DMS 273 treated with DMSO at 0.1 percent for 48 hours (cell line): ENCODE measurements around the gene SEC14L2.
A peak's percentile ranks its signal among the peaks of the same experiment; 100 is the strongest.

ENCODE experiments used
- DNase-seq: peaks from one replicate; lab custom pipeline; 2025; lab: John Stamatoyannopoulos, UW

The SEC14L2 gene

GRCh38 chr22:30405731-30406130 lies 8.9 kb downstream of the SEC14L2 start:
- no peak for DNase-seq

- no peak for DNase-seq
Observed at GRCh38 chr22:30406400-30406799, 9.6 kb downstream of the SEC14L2 start.

GRCh38 chr22:30408388-30409102 lies 11.7 kb downstream of the SEC14L2 start:
- no peak for DNase-seq

- DNase-seq: no peak
Observed at GRCh38 chr22:30411780-30412179, 15.0 kb downstream of the SEC14L2 start.

GRCh38 chr22:30413001-30413400 lies 16.2 kb downstream of the SEC14L2 start:
- no peak for DNase-seq

GRCh38 chr22:30413745-30414524 lies 17.1 kb downstream of the SEC14L2 start:
- no peak for DNase-seq

GRCh38 chr22:30414525-30415047 lies 17.8 kb downstream of the SEC14L2 start:
- no peak for DNase-seq

- no peak for DNase-seq
Observed at GRCh38 chr22:30416403-30416802, 19.6 kb downstream of the SEC14L2 start.

GRCh38 chr22:30416837-30417236 lies 20.0 kb downstream of the SEC14L2 start:
- DNase-seq: no peak

- no peak for DNase-seq
Observed at GRCh38 chr22:30420347-30421125, 23.7 kb downstream of the SEC14L2 start.

GRCh38 chr22:30421695-30422480 lies 25.1 kb downstream of the SEC14L2 start:
- DNase-seq: no peak

GRCh38 chr22:30422481-30423300 lies 25.9 kb downstream of the SEC14L2 start:
- no peak for DNase-seq

- no peak for DNase-seq
Observed at GRCh38 chr22:30423301-30423958, 26.6 kb downstream of the SEC14L2 start.

GRCh38 chr22:30423959-30424533 lies 27.2 kb downstream of the SEC14L2 start:
- DNase-seq: peak; percentile 98

GRCh38 chr22:30424534-30425326 lies 27.9 kb downstream of the SEC14L2 start:
- DNase-seq: no peak

GRCh38 chr22:30425327-30425615 lies 28.5 kb downstream of the SEC14L2 start:
- no peak for DNase-seq

GRCh38 chr22:30425616-30426387 lies 29.0 kb downstream of the SEC14L2 start, which contains the start of gene MTFP1:
Gene MTFP1 (plus strand): TSS chr22:30425768. CDS start chr22:30425880, 112 bp downstream.
- DNase-seq: peak; percentile 27
